Dedifferentiated amniotic fluid mesenchymal stem cell (primary cell): ENCODE data around the gene RAB6A.
"Not testable (repeated sequence)": the region's sequence is repeated elsewhere in the genome, so short reads cannot be mapped to it uniquely, and the experiment has no call there.

ENCODE experiments used
- DNase-seq: peaks from one replicate; pipeline ENCODE4 v3.0.0-alpha.2; 2016; ENCODE audit errors: extremely low spot score

Gene RAB6A

DNA sequence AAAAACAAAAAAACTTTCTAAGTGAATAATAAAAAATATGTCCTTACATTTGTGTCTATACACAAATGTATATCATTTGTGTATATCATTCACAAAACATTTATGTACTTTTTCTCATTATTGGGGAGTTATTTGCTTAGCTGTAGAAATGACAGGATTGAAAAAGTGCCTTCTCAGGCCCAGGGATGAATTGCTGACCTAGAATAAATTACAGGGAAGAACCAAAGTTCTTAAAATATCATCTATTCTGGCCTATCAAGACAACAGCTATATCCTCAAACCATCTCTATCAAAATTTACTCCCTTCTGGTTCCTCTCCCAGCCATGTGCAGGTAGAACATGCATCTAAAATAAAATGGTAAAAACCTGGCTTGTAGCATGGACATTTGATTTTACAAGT is 1.9 kb upstream of the RAB6A start:
- DNase-seq = no peak

DNA sequence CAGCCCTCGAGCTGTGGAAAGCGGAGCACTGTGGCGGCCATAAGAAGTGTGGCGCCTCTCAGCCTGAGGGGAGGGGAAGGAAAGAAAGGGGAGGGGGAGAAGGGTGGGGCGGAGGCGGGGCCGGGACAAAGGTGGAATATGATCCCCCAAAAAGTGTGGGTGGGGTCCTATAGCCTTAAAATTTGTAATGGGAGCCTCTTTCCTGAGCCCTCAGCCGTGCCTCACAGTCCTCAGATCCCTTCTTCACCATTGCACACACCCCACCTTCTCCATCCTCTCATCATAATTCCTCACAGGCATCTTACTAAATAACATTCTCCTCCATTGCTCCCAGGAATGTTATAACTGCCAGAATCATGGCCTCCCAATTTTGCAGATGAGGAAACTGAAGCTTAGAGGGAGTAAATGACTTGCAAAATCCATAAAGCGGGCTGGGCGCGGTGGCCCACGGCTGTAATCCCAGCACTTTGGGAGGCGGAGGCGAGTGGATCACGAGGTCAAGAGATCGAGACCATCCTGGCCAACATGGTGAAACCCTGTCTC is 600 bp upstream of the RAB6A start:
- no peak for DNase-seq

- peak; percentile 19 for DNase-seq
Measured at GRCh38 chr11:73760135-73760678, 667 bp downstream of the RAB6A start.

DNA sequence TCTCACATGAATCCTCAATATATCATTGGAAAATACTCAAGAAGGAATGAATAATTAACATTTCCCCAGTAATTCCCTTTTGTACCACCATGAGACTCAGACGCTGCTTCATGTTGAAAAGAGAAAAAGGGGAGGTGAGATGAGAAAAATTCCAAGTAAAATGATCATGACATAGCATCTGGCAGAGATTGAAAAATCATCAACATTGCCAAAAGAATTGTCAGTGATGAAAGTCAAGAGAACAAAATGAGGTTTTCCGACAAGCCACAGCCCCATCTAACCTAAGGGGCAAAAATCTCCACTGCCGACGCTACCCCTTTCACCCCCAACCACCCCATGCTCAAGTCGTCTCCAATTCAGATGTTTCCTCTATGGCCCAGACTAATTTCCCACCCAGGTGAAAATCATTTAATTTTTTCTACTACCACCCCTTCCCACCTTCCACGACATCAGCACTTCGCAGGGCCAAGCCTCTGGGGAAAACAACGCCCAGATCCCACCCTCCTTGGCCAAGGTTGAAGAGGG is 1.2 kb downstream of the RAB6A start:
- DNase-seq = peak; percentile 57

- no peak for DNase-seq
Measured at GRCh38 chr11:73758451-73758850, 2.4 kb downstream of the RAB6A start.

GRCh38 chr11:73757598-73757997 is 3.3 kb downstream of the RAB6A start:
- DNase-seq = no peak

- DNase-seq = no peak
Measured at GRCh38 chr11:73755670-73756069, 5.2 kb downstream of the RAB6A start.

GRCh38 chr11:73753938-73754337 is 6.9 kb downstream of the RAB6A start:
- DNase-seq = no peak

DNA sequence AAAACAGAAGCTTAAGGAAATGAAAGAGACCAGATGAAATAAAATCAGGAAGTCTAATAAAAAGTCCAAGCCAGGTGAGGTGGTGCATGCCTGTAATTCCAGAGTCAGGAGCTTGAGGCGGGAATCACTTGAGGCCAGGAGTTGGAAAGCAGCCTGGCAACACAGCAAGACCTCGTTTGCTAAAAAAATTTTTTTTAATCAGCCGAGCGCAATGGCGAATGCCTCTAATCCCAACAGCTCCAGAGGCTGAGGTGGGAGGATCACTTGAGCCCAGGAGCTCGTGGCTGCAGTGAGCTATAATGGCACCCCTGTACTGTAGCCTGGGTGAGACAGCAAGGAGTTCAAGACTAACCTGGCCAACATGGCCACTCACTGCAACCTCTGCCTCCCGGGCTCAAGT is 8.0 kb downstream of the RAB6A start:
- DNase-seq = no peak

DNA sequence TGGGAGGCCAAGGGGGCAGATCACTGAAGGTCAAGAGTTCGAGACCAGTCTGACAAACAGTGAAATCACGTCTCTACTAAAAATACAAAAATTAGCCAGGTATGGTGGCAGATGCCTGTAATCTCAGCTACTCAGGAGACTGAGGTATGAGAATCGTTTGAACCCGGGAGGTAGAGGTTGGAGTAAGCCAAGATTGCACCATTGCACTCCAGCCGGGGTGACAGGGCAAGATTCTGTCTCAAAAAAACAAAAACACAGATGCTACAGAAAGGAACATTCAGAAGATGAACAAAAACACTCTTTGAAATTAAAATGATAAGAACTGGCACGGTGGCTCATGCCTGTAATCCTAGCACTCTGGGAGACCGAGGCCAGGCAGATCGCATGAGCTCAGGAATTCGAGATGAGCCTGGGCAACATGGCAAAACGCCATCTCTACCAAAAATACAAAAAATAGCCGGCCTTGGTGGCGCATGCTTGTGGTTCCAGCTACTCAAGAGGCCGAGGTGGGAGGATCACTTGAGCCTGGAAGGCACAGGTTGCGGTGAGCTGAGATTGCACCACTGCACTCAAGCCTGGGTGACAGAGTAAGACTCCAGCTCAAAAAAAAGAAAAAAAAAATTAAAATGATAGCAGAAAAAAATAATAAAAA is 8.5 kb downstream of the RAB6A start:
- no peak for DNase-seq

GRCh38 chr11:73750862-73751261 is 10.0 kb downstream of the RAB6A start:
- not testable (repeated sequence) for DNase-seq

GRCh38 chr11:73750228-73750627 is 10.6 kb downstream of the RAB6A start:
- no peak for DNase-seq

- DNase-seq = no peak
Measured at GRCh38 chr11:73749118-73749517, 11.8 kb downstream of the RAB6A start.

DNA sequence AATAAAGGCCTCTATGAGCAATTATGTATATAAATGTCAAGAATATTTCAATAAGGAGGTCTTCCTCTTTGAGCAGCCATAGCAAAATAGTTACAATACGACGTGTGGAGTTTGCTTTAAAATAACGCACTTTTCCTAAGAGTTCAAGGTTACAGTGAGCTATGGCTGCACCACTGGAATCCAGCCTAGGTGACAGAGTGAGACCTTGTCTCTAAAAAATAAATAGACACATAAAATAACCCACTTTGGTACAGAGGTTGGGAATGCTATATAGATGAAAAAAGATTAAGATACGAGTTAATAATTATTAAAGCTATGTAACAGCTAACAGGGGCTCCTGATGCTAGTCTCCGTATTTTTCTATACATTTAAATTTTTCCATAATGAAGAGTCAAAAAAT is 12.6 kb downstream of the RAB6A start:
- no peak for DNase-seq

GRCh38 chr11:73747762-73748161 is 13.1 kb downstream of the RAB6A start:
- DNase-seq = no peak

DNA sequence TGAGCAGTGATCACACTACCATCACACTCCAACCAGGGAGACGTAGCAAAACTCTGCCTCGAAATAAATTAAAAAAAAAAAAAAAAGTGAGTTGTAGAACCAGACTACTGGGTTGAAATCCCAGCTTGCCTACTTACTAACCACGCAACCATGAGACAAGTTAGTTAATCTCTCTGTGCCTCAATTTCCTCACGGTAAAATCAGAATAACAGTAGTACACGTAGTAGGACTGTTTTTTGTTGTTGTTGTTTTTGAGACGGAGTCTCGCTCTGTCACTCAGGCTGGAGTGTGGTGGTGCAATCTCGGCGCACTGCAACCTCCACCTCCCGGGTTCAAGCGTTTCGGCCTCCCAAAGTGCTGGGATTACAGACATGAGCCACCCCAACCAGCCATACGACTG is 14.2 kb downstream of the RAB6A start:
- no peak for DNase-seq

DNA sequence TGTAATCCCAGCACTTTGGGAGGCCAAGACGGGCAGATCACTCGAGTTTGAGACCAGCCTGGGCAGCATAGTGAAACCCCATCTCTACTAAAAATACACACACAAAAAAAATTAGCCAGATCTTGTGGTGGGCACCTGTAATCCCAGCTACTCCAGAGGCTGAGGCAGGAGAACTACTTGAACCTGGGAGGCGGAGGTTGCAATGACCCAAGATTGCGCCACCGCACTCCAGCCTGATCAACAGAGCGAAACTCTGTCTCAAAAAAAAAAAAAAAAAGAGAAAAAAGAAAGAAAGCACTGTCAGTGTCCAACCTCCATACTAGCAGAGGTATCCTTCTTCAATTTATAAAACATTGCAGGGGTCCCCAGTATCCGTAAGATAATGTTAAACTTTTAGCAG is 17.8 kb downstream of the RAB6A start:
- DNase-seq = no peak

GRCh38 chr11:73735959-73736358 is 24.9 kb downstream of the RAB6A start:
- not testable (repeated sequence) for DNase-seq

DNA sequence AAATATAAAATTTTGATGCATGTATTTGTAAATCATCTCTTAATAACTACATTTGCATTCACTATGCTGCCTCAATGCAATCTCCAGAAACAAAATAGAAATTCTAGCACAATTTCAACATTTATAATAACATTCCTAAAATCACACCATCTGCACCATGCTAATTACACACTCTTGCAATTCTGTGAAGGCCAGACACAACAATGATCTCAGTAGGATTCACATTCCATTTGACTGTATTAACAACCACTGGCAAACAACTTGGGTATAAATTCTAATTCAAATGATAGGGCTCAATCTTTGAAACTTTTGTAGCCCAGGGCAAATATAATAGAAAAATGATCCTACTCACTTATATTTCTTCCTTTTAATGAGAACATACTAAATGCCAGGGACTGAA is 25.9 kb downstream of the RAB6A start:
- DNase-seq = no peak

DNA sequence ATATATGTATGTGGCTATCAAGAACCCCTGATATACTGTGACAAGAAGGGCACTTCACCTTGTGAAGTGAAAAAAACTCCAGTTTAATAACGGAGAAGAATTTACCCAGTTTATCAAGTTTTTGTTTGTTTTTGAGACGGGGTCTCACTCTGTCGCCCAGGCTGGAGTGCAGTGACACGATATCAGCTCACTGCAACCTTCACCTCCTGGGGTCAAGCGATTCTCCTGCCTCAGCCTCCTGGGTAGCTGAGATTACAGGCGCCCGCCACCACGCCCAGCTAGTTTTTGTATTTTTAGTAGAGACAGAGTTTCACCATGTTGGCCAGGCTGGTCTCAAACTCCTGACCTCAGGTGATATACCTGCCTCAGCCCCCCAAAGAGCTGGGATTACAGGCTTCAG is 26.9 kb downstream of the RAB6A start:
- not testable (repeated sequence) for DNase-seq

DNA sequence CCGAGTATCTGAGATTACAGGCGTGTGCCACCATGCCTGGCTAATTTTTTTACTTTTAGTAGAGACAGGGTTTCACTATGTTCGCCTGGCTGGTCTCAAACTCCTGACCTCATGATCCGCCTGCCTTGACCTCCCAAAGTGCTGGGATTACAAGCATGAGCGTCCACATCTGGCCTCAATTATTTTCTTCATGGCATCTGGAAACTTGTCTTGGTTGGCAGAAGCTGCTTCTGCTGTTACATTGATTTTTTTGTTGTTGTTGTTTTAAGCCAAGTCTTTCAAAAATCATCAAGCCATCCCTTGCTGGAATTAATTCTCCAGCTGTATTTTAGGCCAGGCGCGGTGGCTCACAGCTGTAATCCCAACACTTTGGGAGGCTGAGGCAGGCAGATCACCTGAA is 27.9 kb downstream of the RAB6A start:
- not testable (repeated sequence) for DNase-seq

DNA sequence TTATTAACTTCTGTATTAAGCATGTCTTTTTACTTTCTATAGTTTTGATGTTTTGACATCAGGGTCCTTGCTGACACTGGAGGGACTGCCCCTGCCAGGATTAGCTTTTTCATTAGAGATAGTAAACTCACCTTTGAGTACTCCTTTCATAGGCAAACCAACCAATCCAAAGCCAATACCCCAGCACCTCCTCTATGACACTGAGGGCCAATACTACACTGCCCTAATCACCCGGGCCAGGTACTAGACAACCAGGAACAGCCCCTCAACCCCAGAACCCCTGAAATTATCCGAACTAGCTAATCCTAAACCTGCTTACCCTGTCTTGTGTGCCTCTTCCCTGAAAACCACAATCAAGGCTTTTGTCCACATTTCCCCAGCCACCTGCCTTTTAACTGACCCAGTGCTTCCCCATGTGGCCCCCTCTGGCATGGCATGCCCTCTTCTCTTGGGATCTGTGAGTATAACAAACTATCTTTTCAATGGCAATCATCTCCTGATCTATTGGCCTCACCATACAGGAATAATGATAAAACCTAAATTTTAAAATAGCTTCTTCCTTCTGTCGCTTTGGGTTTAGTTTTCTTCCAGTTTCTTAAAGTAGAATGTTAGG is 31.2 kb downstream of the RAB6A start:
- DNase-seq = no peak

DNA sequence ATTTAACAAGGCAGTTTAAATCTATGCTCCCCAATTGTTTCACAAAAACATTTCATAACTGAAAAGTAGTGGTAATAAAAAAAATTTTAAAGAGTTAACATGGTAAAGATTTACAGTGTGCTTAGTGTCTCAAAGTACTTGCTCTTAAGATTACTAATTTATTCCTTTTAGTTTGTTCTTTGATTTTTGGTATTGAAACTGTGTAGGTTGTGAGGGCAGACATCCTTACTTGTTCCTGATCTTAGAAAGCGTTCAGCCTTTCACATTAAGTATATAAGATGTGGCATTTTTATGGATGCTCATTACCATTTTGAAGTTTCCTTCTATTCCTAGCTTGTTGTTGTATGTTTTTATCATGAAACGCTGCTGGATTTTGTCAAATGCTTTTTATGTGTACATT is 32.9 kb downstream of the RAB6A start:
- DNase-seq = no peak
